ENCODE data around the gene MYOF.

Gene MYOF

DNA sequence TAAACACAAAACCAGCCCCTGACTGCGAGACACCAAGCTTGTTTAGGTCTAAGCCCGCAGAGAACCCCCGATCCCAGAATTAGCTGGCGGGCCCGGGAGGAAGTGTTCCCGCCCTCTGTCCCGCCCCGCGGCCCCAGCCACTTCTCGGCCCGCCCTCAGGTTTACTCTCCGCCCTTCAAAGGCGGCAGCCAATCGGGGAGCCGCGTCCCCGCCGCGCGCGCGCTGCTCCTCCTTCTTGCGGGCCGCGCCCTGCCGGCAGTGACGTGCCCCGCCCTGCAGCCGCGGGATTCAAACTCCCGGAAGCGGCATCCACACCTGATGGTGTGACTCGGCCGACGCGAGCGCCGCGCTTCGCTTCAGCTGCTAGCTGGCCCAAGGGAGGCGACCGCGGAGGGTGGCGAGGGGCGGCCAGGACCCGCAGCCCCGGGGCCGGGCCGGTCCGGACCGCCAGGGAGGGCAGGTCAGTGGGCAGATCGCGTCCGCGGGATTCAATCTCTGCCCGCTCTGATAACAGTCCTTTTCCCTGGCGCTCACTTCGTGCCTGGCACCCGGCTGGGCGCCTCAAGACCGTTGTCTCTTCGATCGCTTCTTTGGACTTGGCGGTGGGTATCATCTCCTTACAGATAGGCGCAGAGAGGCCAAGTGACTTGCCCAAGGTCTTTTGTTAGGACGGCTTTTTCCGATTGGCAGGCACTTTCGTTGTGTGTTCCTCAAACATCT lies 14.3 kb upstream of the MYOF start, which contains the start of gene CEP55:
Gene CEP55, plus strand, starts transcription at position 291 of the 720 bp plus-strand sequence. CDS start 3,440 bp downstream, outside the sequence.
- H3K4me1 ChIP-seq (ENCODE audit: control insufficient read depth, insufficient read depth, low read length), result peaks cover 2% of the 10 kb centered on the region
- H3K4me3 ChIP-seq (ENCODE audit: low read length), result peak within 1 kb of the TSS; percentile 97
- H3K27me3 ChIP-seq (ENCODE audit: control insufficient read depth, insufficient read depth, low read length), result no peaks in the 10 kb centered on the region
- H3K36me3 ChIP-seq (ENCODE audit: control insufficient read depth, insufficient read depth, low read length), result no peaks in the 10 kb centered on the region
- peak within 1 kb of the TSS; percentile 74 for H3K9ac ChIP-seq (ENCODE audit: low read length)
- no peak within 1 kb of the TSS for H3K27ac ChIP-seq (ENCODE audit: low read depth, low read length)

DNA sequence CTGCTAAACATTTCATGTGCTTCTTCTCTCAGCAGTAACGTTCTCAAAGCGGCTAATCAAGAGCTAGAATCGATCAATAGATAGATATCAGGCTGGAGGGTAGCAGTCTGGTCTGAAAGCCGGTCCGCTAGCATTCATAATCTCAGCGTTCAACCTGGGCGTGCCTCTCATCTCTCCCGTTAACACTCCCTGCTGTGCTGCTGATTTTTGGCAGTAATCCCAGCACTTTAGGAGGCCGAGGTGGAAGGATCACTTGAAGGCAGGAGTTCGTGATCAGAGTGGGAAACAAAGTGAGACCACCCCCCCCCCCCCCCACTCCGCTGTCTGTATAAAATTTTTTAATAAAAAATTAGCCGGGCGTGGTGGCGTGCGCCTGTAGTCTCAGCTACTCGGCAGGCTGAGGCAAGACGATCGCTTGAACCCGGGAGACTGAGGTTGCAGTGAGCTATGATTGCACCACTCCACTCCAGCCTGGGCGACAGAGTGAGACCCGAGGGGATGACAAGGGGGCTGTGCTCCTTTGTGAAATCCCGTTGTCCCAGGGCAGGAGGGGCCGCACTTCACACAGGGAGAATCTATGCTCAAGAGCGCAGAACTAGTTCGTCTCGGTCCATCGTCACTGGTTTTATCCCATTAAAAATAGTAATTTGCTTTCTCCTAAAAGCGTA lies 13.7 kb upstream of the MYOF start:
- peak overlapping the region; percentile 74 for H3K9ac ChIP-seq (ENCODE audit: low read length)
- H3K4me3 ChIP-seq (ENCODE audit: low read length), result peak overlapping the region; percentile 97
- no peaks in the 10 kb centered on the region for H3K27me3 ChIP-seq (ENCODE audit: control insufficient read depth, insufficient read depth, low read length)
- H3K27ac ChIP-seq (ENCODE audit: low read depth, low read length), result no peak overlapping the region
- H3K4me1 ChIP-seq (ENCODE audit: control insufficient read depth, insufficient read depth, low read length), result peaks cover 2% of the 10 kb centered on the region
- H3K36me3 ChIP-seq (ENCODE audit: control insufficient read depth, insufficient read depth, low read length), result no peaks in the 10 kb centered on the region

DNA sequence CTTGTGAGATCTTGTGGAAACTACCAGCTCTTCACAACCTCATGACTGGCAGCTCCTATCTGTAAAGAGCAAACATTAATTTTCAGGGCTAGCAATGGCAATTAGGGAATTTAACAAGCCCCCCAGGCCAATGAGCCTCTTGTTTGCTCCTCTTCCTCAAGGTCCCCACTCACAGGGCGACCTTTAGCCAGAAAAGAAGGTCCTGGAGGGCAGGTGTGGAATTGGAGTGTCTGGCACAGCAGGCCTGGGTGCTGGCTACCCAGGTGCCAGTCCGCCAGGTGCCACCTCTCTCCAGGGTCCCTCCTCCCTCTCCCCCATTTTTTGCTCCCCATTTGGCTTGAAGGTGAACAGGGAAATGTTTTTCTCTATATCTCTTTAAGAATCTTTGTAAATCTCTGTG lies 12.4 kb upstream of the MYOF start:
- Histone ChIP-seq H3K27ac (ENCODE audit: low read depth, low read length) (no peak overlapping the region), H3K4me3 (ENCODE audit: low read length) (no peak overlapping the region), H3K4me1 (ENCODE audit: control insufficient read depth, insufficient read depth, low read length) (peaks cover 2% of the 10 kb centered on the region), H3K36me3 (ENCODE audit: control insufficient read depth, insufficient read depth, low read length) (no peaks in the 10 kb centered on the region), H3K27me3 (ENCODE audit: control insufficient read depth, insufficient read depth, low read length) (no peaks in the 10 kb centered on the region), H3K9ac (ENCODE audit: low read length) (no peak overlapping the region)

DNA sequence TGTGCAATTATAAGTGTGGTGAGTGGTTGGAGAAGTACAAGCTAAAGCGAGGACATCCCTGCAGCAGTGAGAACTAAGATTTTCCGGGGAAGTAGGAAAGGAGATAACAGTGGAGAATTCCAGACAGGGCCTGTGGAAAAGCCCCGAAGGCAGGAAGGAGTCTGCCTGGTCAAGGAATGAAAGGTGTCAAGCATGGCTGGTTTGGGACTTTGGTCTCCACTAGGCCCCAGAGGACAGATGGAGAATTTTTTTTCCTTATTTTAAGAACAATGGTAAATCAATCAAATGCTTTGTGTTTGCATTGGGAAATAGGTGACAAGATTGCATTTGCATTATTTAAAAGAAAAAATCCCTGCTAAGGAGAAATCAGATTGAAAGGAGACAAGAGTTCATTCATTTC lies 11.0 kb upstream of the MYOF start:
- H3K4me3 ChIP-seq (ENCODE audit: low read length), result no peak overlapping the region
- H3K4me1 ChIP-seq (ENCODE audit: control insufficient read depth, insufficient read depth, low read length), result peaks cover 2% of the 10 kb centered on the region
- no peaks in the 10 kb centered on the region for H3K27me3 ChIP-seq (ENCODE audit: control insufficient read depth, insufficient read depth, low read length)
- H3K9ac ChIP-seq (ENCODE audit: low read length), result no peak overlapping the region
- H3K36me3 ChIP-seq (ENCODE audit: control insufficient read depth, insufficient read depth, low read length), result no peaks in the 10 kb centered on the region
- no peak overlapping the region for H3K27ac ChIP-seq (ENCODE audit: low read depth, low read length)

DNA sequence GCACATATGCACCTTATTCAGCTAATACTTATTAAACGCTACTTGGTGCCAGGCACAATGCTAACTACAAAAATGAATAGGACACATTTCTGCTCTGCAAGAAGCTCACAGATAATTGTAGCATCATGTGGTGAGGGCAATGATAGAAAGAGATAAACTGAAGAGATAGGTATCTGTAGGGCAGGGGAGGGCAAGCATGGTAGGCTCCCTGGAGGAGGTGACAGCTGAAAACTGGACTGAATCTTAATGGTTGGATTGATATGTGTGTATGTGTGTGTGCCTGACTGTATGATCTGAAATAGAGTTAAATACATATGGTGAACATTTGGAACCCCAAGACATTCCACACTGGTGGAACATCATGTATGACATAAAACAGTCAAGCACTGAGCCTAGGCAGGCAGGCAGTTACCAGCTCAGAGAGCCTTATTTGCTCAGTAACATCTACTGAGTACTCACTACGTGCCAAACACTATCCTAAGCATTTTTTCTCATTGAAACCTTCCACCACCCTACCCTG lies 9.5 kb upstream of the MYOF start:
- H3K9ac ChIP-seq (ENCODE audit: low read length), result no peak overlapping the region
- H3K4me3 ChIP-seq (ENCODE audit: low read length), result no peak overlapping the region
- no peaks in the 10 kb centered on the region for H3K36me3 ChIP-seq (ENCODE audit: control insufficient read depth, insufficient read depth, low read length)
- peaks cover 1% of the 10 kb centered on the region for H3K4me1 ChIP-seq (ENCODE audit: control insufficient read depth, insufficient read depth, low read length)
- H3K27me3 ChIP-seq (ENCODE audit: control insufficient read depth, insufficient read depth, low read length), result no peaks in the 10 kb centered on the region
- H3K27ac ChIP-seq (ENCODE audit: low read depth, low read length), result no peak overlapping the region

DNA sequence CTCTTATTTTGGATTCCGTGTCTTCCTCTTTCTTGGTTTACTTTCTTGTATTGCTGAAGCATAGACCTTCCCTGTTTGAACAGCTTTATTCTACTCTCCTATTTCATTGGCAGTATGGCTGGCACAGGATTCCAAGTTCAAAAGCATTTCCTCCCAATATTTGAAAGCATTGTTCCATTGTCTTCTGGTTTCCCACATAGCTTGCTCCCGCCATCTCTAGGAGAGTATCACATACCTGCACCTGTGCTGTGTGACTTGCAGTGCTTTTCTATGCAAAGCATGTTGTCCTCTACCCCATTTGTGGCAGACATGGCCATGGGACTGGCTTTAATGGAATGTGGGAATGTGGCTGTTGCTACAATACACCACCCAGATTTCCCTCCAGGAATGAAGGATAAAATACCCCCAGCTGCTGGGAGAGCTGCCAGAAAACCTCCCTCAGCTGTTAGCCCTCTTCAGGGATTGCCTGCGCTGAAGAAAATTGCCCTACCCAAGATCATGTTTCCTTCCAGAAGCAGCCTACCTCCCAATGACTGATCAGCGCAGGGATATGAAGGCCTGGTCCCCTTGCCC lies 6.9 kb upstream of the MYOF start:
- H3K4me1 ChIP-seq (ENCODE audit: control insufficient read depth, insufficient read depth, low read length), result no peaks in the 10 kb centered on the region
- no peak overlapping the region for H3K27ac ChIP-seq (ENCODE audit: low read depth, low read length)
- no peak overlapping the region for H3K4me3 ChIP-seq (ENCODE audit: low read length)
- H3K27me3 ChIP-seq (ENCODE audit: control insufficient read depth, insufficient read depth, low read length), result no peaks in the 10 kb centered on the region
- no peaks in the 10 kb centered on the region for H3K36me3 ChIP-seq (ENCODE audit: control insufficient read depth, insufficient read depth, low read length)
- H3K9ac ChIP-seq (ENCODE audit: low read length), result no peak overlapping the region

DNA sequence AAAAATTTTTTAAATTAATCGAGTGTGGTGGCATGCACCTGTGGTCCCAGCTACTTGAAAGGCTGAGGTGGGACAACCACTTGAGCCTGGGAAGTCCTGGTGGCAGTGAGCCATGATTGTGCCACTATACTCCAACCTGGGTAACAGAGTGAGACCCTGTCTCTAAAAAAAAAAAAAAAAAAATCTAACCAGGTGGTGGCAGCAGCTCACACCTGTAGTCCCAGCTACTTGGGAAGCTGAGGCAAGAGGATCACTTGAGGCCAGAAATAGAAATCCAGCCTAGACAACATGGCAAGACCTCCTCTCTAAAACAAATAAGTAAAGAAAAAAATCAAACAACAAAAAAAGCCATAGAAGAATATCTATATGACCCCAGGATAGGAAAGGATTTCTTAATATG lies 3.6 kb upstream of the MYOF start:
- no peak overlapping the region for H3K27ac ChIP-seq (ENCODE audit: low read depth, low read length)
- H3K36me3 ChIP-seq (ENCODE audit: control insufficient read depth, insufficient read depth, low read length), result no peaks in the 10 kb centered on the region
- no peak overlapping the region for H3K9ac ChIP-seq (ENCODE audit: low read length)
- no peaks in the 10 kb centered on the region for H3K27me3 ChIP-seq (ENCODE audit: control insufficient read depth, insufficient read depth, low read length)
- H3K4me1 ChIP-seq (ENCODE audit: control insufficient read depth, insufficient read depth, low read length), result peaks cover 6% of the 10 kb centered on the region
- H3K4me3 ChIP-seq (ENCODE audit: low read length), result no peak overlapping the region

DNA sequence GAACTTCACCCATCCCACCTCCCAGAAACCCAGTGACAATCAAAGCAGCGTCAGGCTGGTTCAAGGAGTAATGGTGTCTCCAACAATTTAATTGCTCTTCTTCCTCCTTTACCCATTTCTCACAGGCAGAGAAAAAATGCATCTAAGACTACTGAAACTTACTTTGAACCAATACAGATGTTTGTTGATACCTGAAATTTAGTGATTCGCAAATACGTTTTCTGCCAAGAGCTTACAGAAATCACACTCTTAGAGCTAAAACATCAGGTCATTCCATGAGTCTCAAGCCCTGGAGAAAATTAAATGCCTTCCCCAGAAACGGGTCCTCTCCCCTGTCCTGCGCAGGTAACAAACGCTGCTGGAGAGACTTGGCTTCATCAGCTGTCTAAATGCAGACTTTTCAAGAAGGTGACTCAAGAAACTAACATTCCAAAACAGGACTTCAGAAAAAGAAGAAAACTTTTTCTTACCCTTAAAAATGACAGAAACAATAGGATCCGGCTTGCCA lies 443 bp downstream of the MYOF start:
- Histone ChIP-seq H3K9ac (ENCODE audit: low read length) (peak overlapping the region; percentile 75), H3K27ac (ENCODE audit: low read depth, low read length) (peak overlapping the region; percentile 97), H3K4me3 (ENCODE audit: low read length) (peak overlapping the region; percentile 86), H3K27me3 (ENCODE audit: control insufficient read depth, insufficient read depth, low read length) (no peaks in the 10 kb centered on the region), H3K36me3 (ENCODE audit: control insufficient read depth, insufficient read depth, low read length) (no peaks in the 10 kb centered on the region), H3K4me1 (ENCODE audit: control insufficient read depth, insufficient read depth, low read length) (peaks cover 6% of the 10 kb centered on the region)

DNA sequence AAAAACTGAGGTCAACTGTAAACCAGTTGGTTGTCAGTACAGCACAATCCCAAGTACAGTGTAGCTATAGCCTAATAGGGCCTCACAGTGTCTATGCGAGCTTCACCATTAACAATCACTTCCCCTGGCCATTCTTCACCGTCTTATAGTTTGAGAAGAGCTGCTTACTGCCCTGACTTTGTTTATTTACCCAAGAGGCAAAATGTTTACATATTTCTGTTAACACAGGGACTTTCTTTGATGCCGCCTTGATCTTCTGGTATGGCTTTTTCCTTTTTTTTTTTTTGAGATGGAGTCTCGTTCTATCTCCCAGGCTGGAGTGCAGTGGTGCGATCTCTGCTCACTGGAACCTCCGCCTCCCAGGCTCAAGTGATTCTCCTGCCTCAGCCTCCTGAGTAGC lies 3.3 kb downstream of the MYOF start:
- Histone ChIP-seq H3K9ac (ENCODE audit: low read length) (no peak overlapping the region), H3K36me3 (ENCODE audit: control insufficient read depth, insufficient read depth, low read length) (no peaks in the 10 kb centered on the region), H3K27me3 (ENCODE audit: control insufficient read depth, insufficient read depth, low read length) (no peaks in the 10 kb centered on the region), H3K4me3 (ENCODE audit: low read length) (no peak overlapping the region), H3K4me1 (ENCODE audit: control insufficient read depth, insufficient read depth, low read length) (peaks cover 12% of the 10 kb centered on the region), H3K27ac (ENCODE audit: low read depth, low read length) (peak overlapping the region; percentile 1)

DNA sequence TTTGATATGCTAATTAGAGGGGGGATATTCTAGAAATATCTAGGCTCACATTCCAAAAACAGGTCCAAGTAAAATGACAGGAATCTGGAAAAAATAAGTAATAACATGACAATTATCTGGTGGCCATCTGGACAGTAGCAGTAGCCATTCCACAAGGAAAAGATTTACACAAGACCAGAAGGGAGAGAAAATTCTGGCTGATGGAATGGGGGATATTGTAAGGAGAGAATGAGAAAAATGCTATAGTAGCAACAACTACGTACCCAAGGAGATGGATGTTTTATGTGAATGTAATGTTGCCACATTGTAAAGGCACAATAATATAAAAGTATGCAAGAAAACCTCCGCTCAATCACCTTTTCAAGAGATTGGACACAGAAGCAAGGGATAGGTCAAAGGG lies 5.4 kb downstream of the MYOF start:
- no peak overlapping the region for H3K27ac ChIP-seq (ENCODE audit: low read depth, low read length)
- no peaks in the 10 kb centered on the region for H3K36me3 ChIP-seq (ENCODE audit: control insufficient read depth, insufficient read depth, low read length)
- H3K9ac ChIP-seq (ENCODE audit: low read length), result no peak overlapping the region
- H3K4me3 ChIP-seq (ENCODE audit: low read length), result no peak overlapping the region
- peaks cover 16% of the 10 kb centered on the region for H3K4me1 ChIP-seq (ENCODE audit: control insufficient read depth, insufficient read depth, low read length)
- H3K27me3 ChIP-seq (ENCODE audit: control insufficient read depth, insufficient read depth, low read length), result no peaks in the 10 kb centered on the region

DNA sequence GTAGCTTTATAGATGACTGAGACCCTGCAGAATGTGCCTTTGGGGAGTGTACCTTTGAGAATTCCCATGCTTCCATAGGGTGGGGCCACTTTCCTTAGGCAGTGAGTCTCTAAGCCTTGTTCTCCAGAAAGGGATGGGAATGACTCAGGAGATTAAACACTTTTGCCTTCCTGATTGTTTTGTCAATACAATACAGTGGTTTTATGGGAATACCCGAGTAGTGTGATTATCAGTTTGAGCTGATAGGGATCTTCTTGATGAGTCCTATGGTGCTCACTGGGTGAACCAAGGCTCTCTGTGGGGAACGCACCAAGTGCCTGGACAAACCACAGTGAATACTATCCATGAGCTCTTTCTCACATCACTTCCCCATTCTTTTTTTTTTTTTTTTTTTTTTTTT lies 6.3 kb downstream of the MYOF start:
- no peaks in the 10 kb centered on the region for H3K27me3 ChIP-seq (ENCODE audit: control insufficient read depth, insufficient read depth, low read length)
- H3K36me3 ChIP-seq (ENCODE audit: control insufficient read depth, insufficient read depth, low read length), result no peaks in the 10 kb centered on the region
- H3K9ac ChIP-seq (ENCODE audit: low read length), result no peak overlapping the region
- peak overlapping the region; percentile 45 for H3K27ac ChIP-seq (ENCODE audit: low read depth, low read length)
- peaks cover 19% of the 10 kb centered on the region for H3K4me1 ChIP-seq (ENCODE audit: control insufficient read depth, insufficient read depth, low read length)
- H3K4me3 ChIP-seq (ENCODE audit: low read length), result peak overlapping the region; percentile 36

DNA sequence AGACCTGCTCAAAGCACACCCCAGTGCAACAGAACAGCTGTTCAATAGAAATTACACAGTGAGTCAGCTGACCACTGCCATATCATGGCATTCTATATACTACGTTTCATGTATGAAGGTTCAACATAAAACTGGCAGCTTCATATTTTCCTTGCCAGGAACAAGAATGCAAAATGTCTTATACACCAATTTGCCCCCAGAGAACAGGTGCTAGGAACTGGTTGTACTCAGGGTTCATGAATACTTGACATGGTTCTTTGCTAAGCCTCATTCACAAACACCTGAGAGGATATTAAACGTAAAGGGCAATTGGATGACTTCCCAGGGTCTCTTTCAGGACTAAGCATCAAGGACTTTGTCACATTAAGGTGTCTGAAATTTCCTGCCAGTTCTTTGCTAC lies 6.9 kb downstream of the MYOF start:
- H3K4me1 ChIP-seq (ENCODE audit: control insufficient read depth, insufficient read depth, low read length), result peaks cover 20% of the 10 kb centered on the region
- H3K27me3 ChIP-seq (ENCODE audit: control insufficient read depth, insufficient read depth, low read length), result no peaks in the 10 kb centered on the region
- H3K4me3 ChIP-seq (ENCODE audit: low read length), result no peak overlapping the region
- peak overlapping the region; percentile 45 for H3K27ac ChIP-seq (ENCODE audit: low read depth, low read length)
- H3K36me3 ChIP-seq (ENCODE audit: control insufficient read depth, insufficient read depth, low read length), result no peaks in the 10 kb centered on the region
- H3K9ac ChIP-seq (ENCODE audit: low read length), result no peak overlapping the region

Data from rectal smooth muscle tissue (tissue), 1 donor.